ENCODE measurements around the gene SREK1. TPM values are rescaled to one million over a fixed set of nuclear protein-coding genes. Genes with fewer than 3 reads are reported as not detected.

The SREK1 gene
- total and polyA plus RNA-seq, 4 donors = 71.3 to 139 (median 105) TPM

- no peaks in the 10 kb centered on the region for H3K4me1 ChIP-seq (ENCODE audit: control insufficient read depth, insufficient read depth, low read length)
- WGBS (ENCODE audit: insufficient coverage) = no CpG with 5 or more reads among the region's 1 CpG
- DNase-seq (ENCODE audit: low read depth in 4 of 6, low spot score in 6 of 6) = no peak
- no peaks in the 10 kb centered on the region for H3K9me3 ChIP-seq (ENCODE audit: control insufficient read depth, insufficient read depth, low read length)
- no peak overlapping the region for H3K27ac ChIP-seq (ENCODE audit: low read depth, low read length)
- peaks cover 5% of the 10 kb centered on the region for H3K36me3 ChIP-seq (ENCODE audit: control insufficient read depth, insufficient read depth, low read length)
- no peaks in the 10 kb centered on the region for H3K27me3 ChIP-seq (ENCODE audit: control insufficient read depth, insufficient read depth, low read length)
- H3K4me3 ChIP-seq (ENCODE audit: low read depth, low read length) = no peak overlapping the region
These were observed 35.4 kb downstream of the SREK1 start for GRCh38 chr5:66179297-66180051.

- Histone ChIP-seq H3K9me3 (ENCODE audit: control insufficient read depth, insufficient read depth, low read length) (no peaks in the 10 kb centered on the region), H3K4me3 (ENCODE audit: low read depth, low read length) (no peak overlapping the region), H3K4me1 (ENCODE audit: control insufficient read depth, insufficient read depth, low read length) (no peaks in the 10 kb centered on the region), H3K27ac (ENCODE audit: low read depth, low read length) (no peak overlapping the region), H3K36me3 (ENCODE audit: control insufficient read depth, insufficient read depth, low read length) (peaks cover 5% of the 10 kb centered on the region), H3K27me3 (ENCODE audit: control insufficient read depth, insufficient read depth, low read length) (no peaks in the 10 kb centered on the region)
- DNase-seq (ENCODE audit: low read depth in 4 of 6, low spot score in 6 of 6) = no peak
- no CpG with 5 or more reads among the region's 3 CpGs for WGBS (ENCODE audit: insufficient coverage)
These were observed 36.4 kb downstream of the SREK1 start for GRCh38 chr5:66180282-66181155.

- peaks cover 2% of the 10 kb centered on the region for H3K36me3 ChIP-seq (ENCODE audit: control insufficient read depth, insufficient read depth, low read length)
- DNase-seq (ENCODE audit: low read depth in 4 of 6, low spot score in 6 of 6) = no peak
- no peak overlapping the region for H3K27ac ChIP-seq (ENCODE audit: low read depth, low read length)
- 89% methylated on average over 3 of the region's 3 CpGs for WGBS (ENCODE audit: insufficient coverage)
- H3K4me1 ChIP-seq (ENCODE audit: control insufficient read depth, insufficient read depth, low read length) = no peaks in the 10 kb centered on the region
- no peaks in the 10 kb centered on the region for H3K27me3 ChIP-seq (ENCODE audit: control insufficient read depth, insufficient read depth, low read length)
- no peaks in the 10 kb centered on the region for H3K9me3 ChIP-seq (ENCODE audit: control insufficient read depth, insufficient read depth, low read length)
- no peak overlapping the region for H3K4me3 ChIP-seq (ENCODE audit: low read depth, low read length)
These were observed 42.0 kb downstream of the SREK1 start for GRCh38 chr5:66186108-66186507.

- Histone ChIP-seq H3K27me3 (ENCODE audit: control insufficient read depth, insufficient read depth, low read length) (no peaks in the 10 kb centered on the region), H3K36me3 (ENCODE audit: control insufficient read depth, insufficient read depth, low read length) (no peaks in the 10 kb centered on the region), H3K4me3 (ENCODE audit: low read depth, low read length) (no peak overlapping the region)
These were observed 49.3 kb downstream of the SREK1 start for GRCh38 chr5:66193419-66193818.

GRCh38 chr5:66197764-66198405 is 53.8 kb downstream of the SREK1 start:
- no peak for DNase-seq (ENCODE audit: low read depth in 4 of 6, low spot score in 6 of 6)
- no peaks in the 10 kb centered on the region for H3K27me3 ChIP-seq (ENCODE audit: control insufficient read depth, insufficient read depth, low read length)
- no peak overlapping the region for H3K27ac ChIP-seq (ENCODE audit: low read depth, low read length)
- no peaks in the 10 kb centered on the region for H3K9me3 ChIP-seq (ENCODE audit: control insufficient read depth, insufficient read depth, low read length)
- no peaks in the 10 kb centered on the region for H3K36me3 ChIP-seq (ENCODE audit: control insufficient read depth, insufficient read depth, low read length)
- no peak overlapping the region for H3K4me3 ChIP-seq (ENCODE audit: low read depth, low read length)
- H3K4me1 ChIP-seq (ENCODE audit: control insufficient read depth, insufficient read depth, low read length) = no peaks in the 10 kb centered on the region
- 79% methylated on average over 4 of the region's 4 CpGs for WGBS (ENCODE audit: insufficient coverage)

More at GRCh38 chr5:66193419-66193818, 49.3 kb downstream of the SREK1 start:
- H3K9me3 ChIP-seq (ENCODE audit: control insufficient read depth, insufficient read depth, low read length) = no peaks in the 10 kb centered on the region
- no peak for DNase-seq (ENCODE audit: low read depth in 4 of 6, low spot score in 6 of 6)
- H3K4me1 ChIP-seq (ENCODE audit: control insufficient read depth, insufficient read depth, low read length) = no peaks in the 10 kb centered on the region
- no peak overlapping the region for H3K27ac ChIP-seq (ENCODE audit: low read depth, low read length)

- H3K36me3 ChIP-seq (ENCODE audit: control insufficient read depth, insufficient read depth, low read length) = no peaks in the 10 kb centered on the region
- no peak for DNase-seq (ENCODE audit: low read depth in 4 of 6, low spot score in 6 of 6)
- H3K27me3 ChIP-seq (ENCODE audit: control insufficient read depth, insufficient read depth, low read length) = no peaks in the 10 kb centered on the region
- no peaks in the 10 kb centered on the region for H3K4me1 ChIP-seq (ENCODE audit: control insufficient read depth, insufficient read depth, low read length)
- no peak overlapping the region for H3K27ac ChIP-seq (ENCODE audit: low read depth, low read length)
- H3K4me3 ChIP-seq (ENCODE audit: low read depth, low read length) = no peak overlapping the region
- no peaks in the 10 kb centered on the region for H3K9me3 ChIP-seq (ENCODE audit: control insufficient read depth, insufficient read depth, low read length)
- no CpG with 5 or more reads among the region's 1 CpG for WGBS (ENCODE audit: insufficient coverage)
These were observed 54.7 kb downstream of the SREK1 start for GRCh38 chr5:66198837-66199236.

- Histone ChIP-seq H3K36me3 (ENCODE audit: control insufficient read depth, insufficient read depth, low read length) (no peaks in the 10 kb centered on the region), H3K4me3 (ENCODE audit: low read depth, low read length) (no peak overlapping the region), H3K27me3 (ENCODE audit: control insufficient read depth, insufficient read depth, low read length) (no peaks in the 10 kb centered on the region), H3K4me1 (ENCODE audit: control insufficient read depth, insufficient read depth, low read length) (no peaks in the 10 kb centered on the region), H3K9me3 (ENCODE audit: control insufficient read depth, insufficient read depth, low read length) (no peaks in the 10 kb centered on the region), H3K27ac (ENCODE audit: low read depth, low read length) (no peak overlapping the region)
- 56% methylated on average over 2 of the region's 4 CpGs for WGBS (ENCODE audit: insufficient coverage)
- no peak for DNase-seq (ENCODE audit: low read depth in 4 of 6, low spot score in 6 of 6)
These were observed 59.4 kb downstream of the SREK1 start for GRCh38 chr5:66203531-66203930.

- no peak for DNase-seq (ENCODE audit: low read depth in 4 of 6, low spot score in 6 of 6)
- H3K27ac ChIP-seq (ENCODE audit: low read depth, low read length) = no peak overlapping the region
- H3K9me3 ChIP-seq (ENCODE audit: control insufficient read depth, insufficient read depth, low read length) = no peaks in the 10 kb centered on the region
- H3K4me3 ChIP-seq (ENCODE audit: low read depth, low read length) = no peak overlapping the region
- 100% methylated on average over 4 of the region's 5 CpGs for WGBS (ENCODE audit: insufficient coverage)
- no peaks in the 10 kb centered on the region for H3K4me1 ChIP-seq (ENCODE audit: control insufficient read depth, insufficient read depth, low read length)
- no peaks in the 10 kb centered on the region for H3K36me3 ChIP-seq (ENCODE audit: control insufficient read depth, insufficient read depth, low read length)
- no peaks in the 10 kb centered on the region for H3K27me3 ChIP-seq (ENCODE audit: control insufficient read depth, insufficient read depth, low read length)
These were observed 62.4 kb downstream of the SREK1 start for GRCh38 chr5:66206465-66206864.

- Histone ChIP-seq H3K27ac (ENCODE audit: low read depth, low read length) (no peak overlapping the region), H3K27me3 (ENCODE audit: control insufficient read depth, insufficient read depth, low read length) (no peaks in the 10 kb centered on the region), H3K4me3 (ENCODE audit: low read depth, low read length) (no peak overlapping the region), H3K9me3 (ENCODE audit: control insufficient read depth, insufficient read depth, low read length) (no peaks in the 10 kb centered on the region), H3K4me1 (ENCODE audit: control insufficient read depth, insufficient read depth, low read length) (no peaks in the 10 kb centered on the region), H3K36me3 (ENCODE audit: control insufficient read depth, insufficient read depth, low read length) (no peaks in the 10 kb centered on the region)
- peak in 2 of 6 donors; percentile 28 to 44 for DNase-seq (ENCODE audit: low read depth in 4 of 6, low spot score in 6 of 6)
- 68% methylated on average over 6 of the region's 10 CpGs for WGBS (ENCODE audit: insufficient coverage)
These were observed 63.9 kb downstream of the SREK1 start for GRCh38 chr5:66207800-66208561.

Data from spinal cord (tissue), 10 donors.